ENCODE results near the gene PEX14.

PEX14 gene

DNA sequence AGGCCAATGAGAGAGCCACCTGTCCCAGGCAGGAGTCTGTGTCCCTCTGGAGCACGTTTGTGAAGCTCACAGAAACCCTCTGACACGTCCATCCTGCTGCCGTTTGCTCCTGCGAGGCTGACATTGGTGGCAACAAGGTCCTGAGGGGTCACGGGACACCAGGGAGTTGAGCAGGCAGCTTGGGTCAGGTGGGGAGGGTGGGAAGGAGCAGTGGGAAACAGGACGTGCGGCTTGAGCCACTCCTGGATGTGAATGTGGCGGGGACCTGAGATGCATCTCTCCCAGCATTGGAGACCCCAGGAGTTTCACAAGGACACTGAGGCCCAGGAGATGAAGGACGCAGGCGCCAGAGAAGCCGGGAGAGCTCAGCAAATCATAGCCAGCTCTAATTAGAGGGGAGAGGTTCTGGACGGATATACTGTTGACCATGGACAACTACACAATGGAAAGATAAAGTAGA lies 149.0 kb downstream of the PEX14 start:
- Histone ChIP-seq H3K4me1 (no peaks in the 10 kb centered on the region), H3K27me3 (no peaks in the 10 kb centered on the region), H3K9me3 (no peaks in the 10 kb centered on the region), H3K36me3 (no peaks in the 10 kb centered on the region), H3K4me3 (ENCODE audit: low read depth, low read length) (no peak overlapping the region)
- no peak for TF ChIP-seq CTCF (IDR thresholded peaks at IDR 0.05; ENCODE audit: low read depth, low read length)
- no peak for DNase-seq

- no peak for DNase-seq
- no peak for TF ChIP-seq CTCF (IDR thresholded peaks at IDR 0.05; ENCODE audit: low read depth, low read length)
- no peaks in the 10 kb centered on the region for H3K4me1 ChIP-seq
- H3K4me3 ChIP-seq (ENCODE audit: low read depth, low read length) = no peak overlapping the region
- H3K36me3 ChIP-seq = no peaks in the 10 kb centered on the region
- H3K9me3 ChIP-seq = no peaks in the 10 kb centered on the region
- no peaks in the 10 kb centered on the region for H3K27me3 ChIP-seq
These were observed 149.7 kb downstream of the PEX14 start for GRCh38 chr1:10624256-10625050.

- H3K36me3 ChIP-seq = no peaks in the 10 kb centered on the region
These were observed 150.3 kb downstream of the PEX14 start for GRCh38 chr1:10625076-10625475.

DNA sequence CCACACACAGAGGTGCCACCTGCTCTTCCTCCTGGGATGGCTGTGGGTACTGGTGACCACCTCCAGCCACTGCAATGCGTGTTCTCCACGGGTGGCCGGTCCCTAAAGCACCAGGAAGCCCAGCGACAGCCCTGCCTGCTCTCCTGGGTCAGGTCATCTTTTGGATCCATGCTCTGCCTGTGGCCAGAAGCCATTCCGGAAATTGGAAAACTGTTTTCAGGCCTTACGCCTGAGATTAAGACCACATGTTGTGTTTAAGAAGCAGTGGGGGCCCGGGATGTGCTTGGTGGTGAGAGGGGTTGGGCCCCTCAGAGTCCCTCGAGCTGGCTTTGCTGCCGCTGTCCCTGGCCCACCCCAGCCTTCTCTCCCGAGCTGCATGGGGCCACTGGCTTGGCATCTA lies 150.8 kb downstream of the PEX14 start:
- no peak for TF ChIP-seq CTCF (IDR thresholded peaks at IDR 0.05; ENCODE audit: low read depth, low read length)
- no peaks in the 10 kb centered on the region for H3K27me3 ChIP-seq
- no peaks in the 10 kb centered on the region for H3K9me3 ChIP-seq
- no peak overlapping the region for H3K4me3 ChIP-seq (ENCODE audit: low read depth, low read length)
- H3K4me1 ChIP-seq = no peaks in the 10 kb centered on the region
- no peaks in the 10 kb centered on the region for H3K36me3 ChIP-seq
- DNase-seq = no peak

More at GRCh38 chr1:10625076-10625475, 150.3 kb downstream of the PEX14 start:
- TF ChIP-seq CTCF (IDR thresholded peaks at IDR 0.05; ENCODE audit: low read depth, low read length) = no peak
- DNase-seq = no peak
- H3K4me3 ChIP-seq (ENCODE audit: low read depth, low read length) = no peak overlapping the region
- no peaks in the 10 kb centered on the region for H3K27me3 ChIP-seq
- no peaks in the 10 kb centered on the region for H3K4me1 ChIP-seq
- no peaks in the 10 kb centered on the region for H3K9me3 ChIP-seq

GRCh38 chr1:10626131-10626731 lies 151.5 kb downstream of the PEX14 start:
- no peak for DNase-seq
- no peak for TF ChIP-seq CTCF (IDR thresholded peaks at IDR 0.05; ENCODE audit: low read depth, low read length)
- H3K4me1 ChIP-seq = no peaks in the 10 kb centered on the region
- no peaks in the 10 kb centered on the region for H3K27me3 ChIP-seq
- no peak overlapping the region for H3K4me3 ChIP-seq (ENCODE audit: low read depth, low read length)
- H3K9me3 ChIP-seq = no peaks in the 10 kb centered on the region
- no peaks in the 10 kb centered on the region for H3K36me3 ChIP-seq
